GM19372 (cell line): ENCODE data around the gene HYLS1.

Experiments used
- ATAC-seq: cut with Tn5 transposase; IDR thresholded peaks from one replicate; pipeline ENCODE4 v1.9.1; 2021; ENCODE audit warnings: mild to moderate bottlenecking, low read depth, moderate library complexity; ENCODE audit not compliant: unreplicated experiment

Gene HYLS1

GRCh38 chr11:125931668-125932067, 44.2 kb downstream of the HYLS1 start:
- no peak for ATAC-seq

GRCh38 chr11:125932301-125932700, 44.8 kb downstream of the HYLS1 start:
- no peak for ATAC-seq

- ATAC-seq: no peak
Measured at GRCh38 chr11:125933030-125933813, 45.8 kb downstream of the HYLS1 start.

GRCh38 chr11:125934473-125934872, 47.0 kb downstream of the HYLS1 start:
- no peak for ATAC-seq

GRCh38 chr11:125935056-125935455, 47.6 kb downstream of the HYLS1 start:
- ATAC-seq: no peak

- no peak for ATAC-seq
Measured at GRCh38 chr11:125935618-125936199, 48.2 kb downstream of the HYLS1 start.

- no peak for ATAC-seq
Measured at GRCh38 chr11:125938418-125938817, 51.0 kb downstream of the HYLS1 start.

GRCh38 chr11:125939081-125939521, 51.6 kb downstream of the HYLS1 start:
- no peak for ATAC-seq

- no peak for ATAC-seq
Measured at GRCh38 chr11:125940145-125940544, 52.7 kb downstream of the HYLS1 start.

GRCh38 chr11:125941267-125941618, 53.8 kb downstream of the HYLS1 start:
- ATAC-seq: no peak

- ATAC-seq: no peak
Measured at GRCh38 chr11:125941619-125942611, 54.4 kb downstream of the HYLS1 start.

- no peak for ATAC-seq
Measured at GRCh38 chr11:125942771-125943428, 55.4 kb downstream of the HYLS1 start.

GRCh38 chr11:125943661-125944349, 56.3 kb downstream of the HYLS1 start:
- ATAC-seq: no peak

- ATAC-seq: no peak
Measured at GRCh38 chr11:125944350-125945010, 57.0 kb downstream of the HYLS1 start.

GRCh38 chr11:125945011-125945796, 57.7 kb downstream of the HYLS1 start:
- no peak for ATAC-seq

- ATAC-seq: no peak
Measured at GRCh38 chr11:125945797-125946520, 58.5 kb downstream of the HYLS1 start, which contains the start of gene VSIG10L2. Gene VSIG10L2, plus strand, starts transcription at chr11:125946044. Its CDS starts 12 bp downstream, at chr11:125946056.

GRCh38 chr11:125946712-125947418, 59.4 kb downstream of the HYLS1 start:
- no peak for ATAC-seq
